Natural killer cell treated with Interleukin-12 subunit alpha and Interleukin-12 subunit beta and Interleukin-15 and Interleukin-18, amount 100 ng/mL, for 72 hours (primary cell): ENCODE measurements around the gene XPC. TPM values are rescaled to one million over a fixed set of nuclear protein-coding genes. Genes with fewer than 3 reads are reported as not detected.

Experiments used
- ATAC-seq, 2 donors: fragments of 150-1000 bp; cut with Tn5 transposase in 1 of 2; sonication (Bioruptor Pico), chemical (Tn5 transposase) in 1 of 2; 2 replicates each; pipeline ENCODE4 v1.10.0; 2021
- DNase-seq: peaks from one replicate; pipeline ENCODE4 v3.0.0; 2022; ENCODE audit warnings: low spot score
- H3K27ac Mint-ChIP-seq, 2 donors: 1 replicate in 1 of 2; 2 replicates in 1 of 2; pipeline ENCODE4 v1.8.0; 2022; ENCODE audit warnings: mixed read lengths in 2 of 2, mild to moderate bottlenecking in 1 of 2, moderate library complexity in 1 of 2
- H3K27me3 Mint-ChIP-seq, 2 donors: 1 replicate in 1 of 2; 2 replicates in 1 of 2; pipeline ENCODE4 v1.8.0; 2022; ENCODE audit warnings: mixed read lengths in 2 of 2
- H3K36me3 Mint-ChIP-seq: one replicate; pipeline ENCODE4 v1.8.0; 2022; ENCODE audit warnings: mixed read lengths
- H3K4me1 Mint-ChIP-seq, 2 donors: 1 replicate in 1 of 2; 2 replicates in 1 of 2; pipeline ENCODE4 v1.8.0; 2022; ENCODE audit warnings: low read depth in 2 of 2, mixed read lengths in 2 of 2, mild to moderate bottlenecking in 1 of 2
- H3K4me3 Mint-ChIP-seq: one replicate; pipeline ENCODE4 v1.8.0; 2022; ENCODE audit warnings: mixed read lengths
- H3K9me3 Mint-ChIP-seq: 2 replicates; pipeline ENCODE4 v1.8.0; 2022; ENCODE audit warnings: mixed read lengths
- total RNA-seq, 2 donors: library from RNA; stranded (reverse); gene quantifications; one replicate each; pipeline ENCODE4 v1.2.3, GENCODE V29; 2022

Gene XPC
- total RNA-seq, 2 donors from 2014 or later: 24.6 to 31.5 TPM

GRCh38 chr3:14154276-14154675 lies 24.1 kb downstream of the XPC start:
- H3K36me3 Mint-ChIP-seq: peaks cover 30% of the 10 kb centered on the region
- no peak for ATAC-seq
- H3K4me1 Mint-ChIP-seq: peaks cover 0 to 3% of the 10 kb centered on the region in 2 donors
- H3K27ac Mint-ChIP-seq: no peak overlapping the region
- no peak for DNase-seq
- no peak overlapping the region for H3K4me3 Mint-ChIP-seq
- no peaks in the 10 kb centered on the region for H3K9me3 Mint-ChIP-seq
- H3K27me3 Mint-ChIP-seq: no peaks in the 10 kb centered on the region

GRCh38 chr3:14153663-14154062 lies 24.7 kb downstream of the XPC start:
- Mint-ChIP-seq H3K27me3 (no peaks in the 10 kb centered on the region), H3K36me3 (peaks cover 24% of the 10 kb centered on the region), H3K9me3 (no peaks in the 10 kb centered on the region), H3K27ac (no peak overlapping the region), H3K4me3 (no peak overlapping the region), H3K4me1 (peaks cover 0 to 3% of the 10 kb centered on the region in 2 donors)
- DNase-seq (no peak), ATAC-seq (no peak)

GRCh38 chr3:14152963-14153355 lies 25.4 kb downstream of the XPC start:
- Mint-ChIP-seq H3K4me3 (no peak overlapping the region), H3K36me3 (peaks cover 17% of the 10 kb centered on the region), H3K9me3 (no peaks in the 10 kb centered on the region), H3K27me3 (no peaks in the 10 kb centered on the region), H3K4me1 (peaks cover 0 to 3% of the 10 kb centered on the region in 2 donors), H3K27ac (no peak overlapping the region)
- ATAC-seq (no peak), DNase-seq (no peak)

DNA sequence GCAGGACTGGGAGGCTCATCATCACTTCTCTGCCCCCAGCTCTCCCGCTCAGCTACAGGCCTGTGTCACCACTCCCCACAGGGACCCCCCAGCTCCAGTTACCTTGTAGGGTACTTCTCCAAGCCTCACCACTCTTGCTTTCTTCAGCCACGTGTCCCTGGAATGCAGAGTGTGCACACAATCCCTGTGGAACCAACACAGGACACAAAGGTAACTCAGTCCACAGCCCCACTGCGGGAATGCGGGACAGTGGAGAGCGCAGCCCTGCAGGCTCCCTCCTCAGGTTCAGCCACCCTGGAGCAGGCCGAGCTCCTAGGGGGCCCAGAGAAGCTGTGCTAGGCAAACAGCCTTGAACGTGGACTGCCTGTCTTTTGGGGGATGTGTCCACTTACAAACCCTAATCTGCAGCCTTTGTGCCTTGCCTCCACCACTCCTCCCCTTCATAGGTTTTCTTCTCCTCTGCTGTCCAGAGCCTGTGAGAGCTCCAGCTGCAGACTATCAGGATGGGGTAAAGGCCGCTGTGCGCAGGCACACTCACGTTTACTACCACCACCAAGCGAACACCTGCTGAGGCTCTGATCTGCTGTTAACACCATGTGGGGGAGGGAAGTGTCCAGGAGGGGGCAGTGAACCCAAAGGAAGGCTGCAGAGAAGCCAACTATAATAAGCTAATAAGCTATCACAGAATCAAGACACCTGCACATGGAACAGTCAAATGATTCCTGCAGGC lies 26.0 kb downstream of the XPC start:
- no peak for DNase-seq

GRCh38 chr3:14151471-14152083 lies 26.8 kb downstream of the XPC start:
- ATAC-seq (no peak), DNase-seq (no peak)
- Mint-ChIP-seq H3K36me3 (peaks cover 20% of the 10 kb centered on the region), H3K9me3 (no peaks in the 10 kb centered on the region), H3K4me3 (no peak overlapping the region), H3K27me3 (no peaks in the 10 kb centered on the region), H3K27ac (no peak overlapping the region), H3K4me1 (peaks cover 0 to 3% of the 10 kb centered on the region in 2 donors)

More for the DNA sequence above, 26.0 kb downstream of the XPC start:
- Mint-ChIP-seq H3K27ac (no peak overlapping the region), H3K27me3 (no peaks in the 10 kb centered on the region), H3K4me1 (peaks cover 0 to 3% of the 10 kb centered on the region in 2 donors), H3K4me3 (no peak overlapping the region), H3K9me3 (no peaks in the 10 kb centered on the region), H3K36me3 (peaks cover 16% of the 10 kb centered on the region)
- no peak for ATAC-seq

- Mint-ChIP-seq H3K36me3 (peaks cover 13% of the 10 kb centered on the region), H3K27ac (peak overlapping the region; percentile 21 to 35)
- no peak for DNase-seq
Measured at GRCh38 chr3:14150491-14151230, 27.7 kb downstream of the XPC start.

DNA sequence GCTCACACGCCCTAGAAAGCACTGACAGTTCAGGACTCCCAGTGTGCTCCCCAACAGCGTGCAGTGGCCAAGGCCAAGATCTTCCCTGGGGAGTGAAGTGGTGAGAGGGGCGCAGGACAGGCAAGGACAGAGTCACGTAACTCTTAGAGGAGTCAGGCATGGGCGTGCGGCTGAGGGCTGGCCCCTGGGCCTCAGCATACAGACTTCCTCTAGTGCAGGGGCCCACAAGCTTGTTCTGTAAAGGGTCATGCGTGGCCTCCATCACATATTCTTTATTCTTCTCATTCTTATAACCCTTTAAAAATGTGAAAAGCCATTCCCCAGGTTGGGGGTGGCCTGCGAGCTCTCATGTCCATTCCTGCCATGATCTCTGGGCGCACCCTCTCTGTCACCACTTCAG lies 28.3 kb downstream of the XPC start:
- peak overlapping the region in 1 of 2 donors; percentile 21 for H3K27ac Mint-ChIP-seq
- H3K4me3 Mint-ChIP-seq: no peak overlapping the region
- DNase-seq (no peak), ATAC-seq (no peak)
- H3K36me3 Mint-ChIP-seq: peaks cover 12% of the 10 kb centered on the region
- no peaks in the 10 kb centered on the region for H3K9me3 Mint-ChIP-seq
- peaks cover 11 to 12% of the 10 kb centered on the region in 2 donors for H3K4me1 Mint-ChIP-seq
- no peaks in the 10 kb centered on the region for H3K27me3 Mint-ChIP-seq

More at GRCh38 chr3:14150491-14151230, 27.7 kb downstream of the XPC start:
- Mint-ChIP-seq H3K27me3 (no peaks in the 10 kb centered on the region), H3K4me3 (no peak overlapping the region), H3K4me1 (peaks cover 7 to 8% of the 10 kb centered on the region in 2 donors), H3K9me3 (no peaks in the 10 kb centered on the region)
- ATAC-seq: peak in 1 of 2 donors; percentile 16

- peak overlapping the region in 1 of 2 donors; percentile 76 for H3K27ac Mint-ChIP-seq
Measured at GRCh38 chr3:14148041-14148985, 30.1 kb downstream of the XPC start.

DNA sequence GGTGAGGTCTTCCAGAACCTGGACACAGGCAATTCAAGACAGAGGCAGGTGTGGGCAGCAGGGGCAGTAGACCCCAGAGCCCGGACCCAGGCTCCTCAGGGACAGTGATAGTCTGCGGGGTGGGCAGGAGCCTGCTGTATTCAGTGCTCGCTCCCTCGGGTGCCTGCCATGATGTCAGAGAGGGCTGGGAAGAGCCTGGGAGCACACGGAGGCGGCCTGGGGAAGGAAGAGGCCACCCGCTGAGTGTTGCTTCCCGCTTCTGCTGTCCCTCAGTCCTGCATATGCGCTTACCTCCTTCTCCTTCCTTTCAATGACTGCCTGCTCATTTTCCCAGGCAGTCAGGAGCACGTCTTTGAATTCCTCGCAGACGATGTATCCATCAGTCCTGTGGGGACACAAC lies 30.8 kb downstream of the XPC start:
- DNase-seq (peak; percentile 44), ATAC-seq (no peak)
- Mint-ChIP-seq H3K9me3 (no peaks in the 10 kb centered on the region), H3K4me3 (no peak overlapping the region), H3K4me1 (peaks cover 27 to 31% of the 10 kb centered on the region in 2 donors), H3K27me3 (no peaks in the 10 kb centered on the region), H3K36me3 (peaks cover 4% of the 10 kb centered on the region), H3K27ac (peak overlapping the region; percentile 7 to 76)

More at GRCh38 chr3:14148041-14148985, 30.1 kb downstream of the XPC start:
- no peaks in the 10 kb centered on the region for H3K27me3 Mint-ChIP-seq
- H3K36me3 Mint-ChIP-seq: peaks cover 4% of the 10 kb centered on the region
- H3K4me1 Mint-ChIP-seq: peaks cover 23 to 25% of the 10 kb centered on the region in 2 donors
- DNase-seq: peak; percentile 37
- no peak for ATAC-seq
- H3K4me3 Mint-ChIP-seq: no peak overlapping the region
- H3K9me3 Mint-ChIP-seq: no peaks in the 10 kb centered on the region

GRCh38 chr3:14147066-14147435 lies 31.4 kb downstream of the XPC start:
- no peaks in the 10 kb centered on the region for H3K9me3 Mint-ChIP-seq
- H3K4me1 Mint-ChIP-seq: peaks cover 33 to 37% of the 10 kb centered on the region in 2 donors
- peak; percentile 16 for DNase-seq
- no peak for ATAC-seq
- H3K36me3 Mint-ChIP-seq: peaks cover 4% of the 10 kb centered on the region
- H3K27ac Mint-ChIP-seq: peak overlapping the region; percentile 7 to 76
- no peak overlapping the region for H3K4me3 Mint-ChIP-seq
- H3K27me3 Mint-ChIP-seq: no peaks in the 10 kb centered on the region

- H3K27ac Mint-ChIP-seq: peak overlapping the region; percentile 80 to 89
- H3K9me3 Mint-ChIP-seq: no peaks in the 10 kb centered on the region
- H3K27me3 Mint-ChIP-seq: no peaks in the 10 kb centered on the region
- ATAC-seq (no peak), DNase-seq (peak; percentile 23)
- H3K36me3 Mint-ChIP-seq: peaks cover 4% of the 10 kb centered on the region
- H3K4me1 Mint-ChIP-seq: peaks cover 38 to 42% of the 10 kb centered on the region in 2 donors
- H3K4me3 Mint-ChIP-seq: no peak overlapping the region
Measured at GRCh38 chr3:14146381-14147065, 31.9 kb downstream of the XPC start.

- DNase-seq: peak; percentile 22
- H3K27me3 Mint-ChIP-seq: no peaks in the 10 kb centered on the region
- H3K36me3 Mint-ChIP-seq: peaks cover 4% of the 10 kb centered on the region
- no peak for ATAC-seq
- peak overlapping the region; percentile 80 to 89 for H3K27ac Mint-ChIP-seq
- no peaks in the 10 kb centered on the region for H3K9me3 Mint-ChIP-seq
- H3K4me1 Mint-ChIP-seq: peaks cover 43 to 47% of the 10 kb centered on the region in 2 donors
- no peak overlapping the region for H3K4me3 Mint-ChIP-seq
Measured at GRCh38 chr3:14145670-14146380, 32.6 kb downstream of the XPC start.
